T-helper 17 cell (primary cell): Measurements from ENCODE around the gene HOXA3. TPM values are rescaled to one million over a fixed set of nuclear protein-coding genes. Genes with fewer than 3 reads are reported as not detected.

Experiments
- ATAC-seq: fragments of 150-1000 bp; cut with Tn5 transposase; 2 replicates; pipeline ENCODE4 v1.10.0; 2021; ENCODE audit warnings: mild to moderate bottlenecking, moderate library complexity
- DNase-seq, 3 donors: peaks; one replicate each; pipeline versions ENCODE4 v3.0.0 to v3.0.0-alpha.2; 2020 to 2021
- H3K9me3 ChIP-seq: one replicate; pipeline ENCODE4 v1.7.0; 2013; ENCODE audit warnings: low read length, mild to moderate bottlenecking; ENCODE audit not compliant: control insufficient read depth, poor library complexity, severe bottlenecking
- H3K27ac Mint-ChIP-seq: one replicate; pipeline ENCODE4 v1.8.0; 2022; ENCODE audit warnings: mild to moderate bottlenecking, moderate library complexity, mixed read lengths
- H3K27me3 Mint-ChIP-seq: one replicate; pipeline ENCODE4 v1.8.0; 2022; ENCODE audit warnings: mixed read lengths
- H3K36me3 Mint-ChIP-seq: one replicate; pipeline ENCODE4 v1.8.0; 2022; ENCODE audit warnings: low read depth, mixed read lengths
- H3K4me1 Mint-ChIP-seq: one replicate; pipeline ENCODE4 v1.8.0; 2022; ENCODE audit warnings: mild to moderate bottlenecking, mixed read lengths
- H3K4me3 Mint-ChIP-seq: one replicate; pipeline ENCODE4 v1.8.0; 2022; ENCODE audit warnings: mild to moderate bottlenecking, moderate library complexity, mixed read lengths
- total RNA-seq, 4 donors: library from RNA in 2 of 4; stranded (reverse) in 2 of 4; gene quantifications; one replicate each; pipeline ENCODE4 v1.2.3 and lab custom pipeline; 2022 to 2026

The HOXA3 gene
- total RNA-seq, 2 donors from 2014 or later, result not detected

- H3K36me3 Mint-ChIP-seq, result peaks cover 4% of the 10 kb centered on the region
- H3K9me3 ChIP-seq, result peaks cover 3% of the 10 kb centered on the region
- DNase-seq (peak in 1 of 3 donors; percentile 7), ATAC-seq (no peak)
- peaks cover 30% of the 10 kb centered on the region for H3K4me1 Mint-ChIP-seq
- peak overlapping the region; percentile 60 for H3K4me3 Mint-ChIP-seq
- H3K27me3 Mint-ChIP-seq, result peaks cover 81% of the 10 kb centered on the region
- H3K27ac Mint-ChIP-seq, result peak overlapping the region; percentile 39
These were observed 33.7 kb upstream of the HOXA3 start for GRCh38 chr7:27185854-27186667.

GRCh38 chr7:27185013-27185853 lies 32.9 kb upstream of the HOXA3 start, which contains the start of gene HOXA11:
Gene HOXA11 (minus strand): TSS chr7:27185232. CDS start chr7:27185144, 88 bp downstream.
- H3K9me3 ChIP-seq, result peaks cover 3% of the 10 kb centered on the region
- Mint-ChIP-seq H3K36me3 (peaks cover 4% of the 10 kb centered on the region), H3K27me3 (peaks cover 77% of the 10 kb centered on the region), H3K27ac (peak within 1 kb of the TSS; percentile 73), H3K4me1 (peaks cover 32% of the 10 kb centered on the region), H3K4me3 (peak within 1 kb of the TSS; percentile 85)
- DNase-seq (no peak), ATAC-seq (no peak)

GRCh38 chr7:27184337-27185012 lies 32.1 kb upstream of the HOXA3 start:
- no peak for ATAC-seq
- Mint-ChIP-seq H3K27me3 (peaks cover 77% of the 10 kb centered on the region), H3K4me1 (peaks cover 37% of the 10 kb centered on the region)

GRCh38 chr7:27183682-27184336 lies 31.4 kb upstream of the HOXA3 start:
- peaks cover 6% of the 10 kb centered on the region for H3K36me3 Mint-ChIP-seq
- H3K9me3 ChIP-seq, result peaks cover 3% of the 10 kb centered on the region
- DNase-seq (no peak), ATAC-seq (no peak)
- peak overlapping the region; percentile 73 for H3K27ac Mint-ChIP-seq
- peaks cover 36% of the 10 kb centered on the region for H3K4me1 Mint-ChIP-seq
- H3K27me3 Mint-ChIP-seq, result peaks cover 77% of the 10 kb centered on the region
- peak overlapping the region; percentile 85 for H3K4me3 Mint-ChIP-seq

More at GRCh38 chr7:27184337-27185012, 32.1 kb upstream of the HOXA3 start:
- Mint-ChIP-seq H3K27ac (peak overlapping the region; percentile 73), H3K4me3 (peak overlapping the region; percentile 85), H3K36me3 (peaks cover 6% of the 10 kb centered on the region)
- peak in 1 of 3 donors; percentile 10 for DNase-seq
- H3K9me3 ChIP-seq, result peaks cover 3% of the 10 kb centered on the region

GRCh38 chr7:27182861-27183681 lies 30.7 kb upstream of the HOXA3 start:
- peak overlapping the region; percentile 47 for H3K4me3 Mint-ChIP-seq
- DNase-seq (peak in 1 of 3 donors; percentile 4), ATAC-seq (no peak)
- peak overlapping the region; percentile 73 for H3K27ac Mint-ChIP-seq
- peaks cover 76% of the 10 kb centered on the region for H3K27me3 Mint-ChIP-seq
- peaks cover 29% of the 10 kb centered on the region for H3K4me1 Mint-ChIP-seq
- peaks cover 3% of the 10 kb centered on the region for H3K9me3 ChIP-seq
- peaks cover 2% of the 10 kb centered on the region for H3K36me3 Mint-ChIP-seq

- peaks cover 3% of the 10 kb centered on the region for H3K9me3 ChIP-seq
- Mint-ChIP-seq H3K36me3 (peaks cover 2% of the 10 kb centered on the region), H3K27ac (peak overlapping the region; percentile 73), H3K4me3 (no peak overlapping the region), H3K27me3 (peaks cover 76% of the 10 kb centered on the region), H3K4me1 (peaks cover 25% of the 10 kb centered on the region)
- ATAC-seq (no peak), DNase-seq (no peak)
These were observed 30.0 kb upstream of the HOXA3 start for GRCh38 chr7:27182285-27182841.

GRCh38 chr7:27181795-27182275 lies 29.5 kb upstream of the HOXA3 start:
- DNase-seq, result peak in 1 of 3 donors; percentile 2
- H3K9me3 ChIP-seq, result no peaks in the 10 kb centered on the region
- no peak overlapping the region for H3K27ac Mint-ChIP-seq
- no peak overlapping the region for H3K4me3 Mint-ChIP-seq
- ATAC-seq, result no peak
- peaks cover 25% of the 10 kb centered on the region for H3K4me1 Mint-ChIP-seq
- H3K36me3 Mint-ChIP-seq, result peaks cover 2% of the 10 kb centered on the region
- peaks cover 76% of the 10 kb centered on the region for H3K27me3 Mint-ChIP-seq

GRCh38 chr7:27180431-27181420 lies 28.3 kb upstream of the HOXA3 start:
- peaks cover 2% of the 10 kb centered on the region for H3K36me3 Mint-ChIP-seq
- no peaks in the 10 kb centered on the region for H3K9me3 ChIP-seq
- ATAC-seq, result no peak
- H3K4me3 Mint-ChIP-seq, result peak overlapping the region; percentile 47
- H3K27me3 Mint-ChIP-seq, result peaks cover 76% of the 10 kb centered on the region
- peaks cover 23% of the 10 kb centered on the region for H3K4me1 Mint-ChIP-seq
- DNase-seq, result peak in 1 of 3 donors; percentile 4
- H3K27ac Mint-ChIP-seq, result peak overlapping the region; percentile 61

GRCh38 chr7:27179503-27180430 lies 27.4 kb upstream of the HOXA3 start:
- DNase-seq (peak; percentile 44 to 56 (median 53)), ATAC-seq (peak; percentile 79)
- Mint-ChIP-seq H3K36me3 (peaks cover 2% of the 10 kb centered on the region), H3K27me3 (peaks cover 76% of the 10 kb centered on the region), H3K27ac (peak overlapping the region; percentile 72), H3K4me3 (peak overlapping the region; percentile 47), H3K4me1 (peaks cover 16% of the 10 kb centered on the region)
- no peaks in the 10 kb centered on the region for H3K9me3 ChIP-seq

- peak overlapping the region; percentile 72 for H3K27ac Mint-ChIP-seq
- no peak overlapping the region for H3K4me3 Mint-ChIP-seq
- peaks cover 72% of the 10 kb centered on the region for H3K27me3 Mint-ChIP-seq
- DNase-seq, result no peak
- H3K4me1 Mint-ChIP-seq, result peaks cover 18% of the 10 kb centered on the region
- peaks cover 2% of the 10 kb centered on the region for H3K36me3 Mint-ChIP-seq
- ATAC-seq, result no peak
- H3K9me3 ChIP-seq, result no peaks in the 10 kb centered on the region
These were observed 26.6 kb upstream of the HOXA3 start for GRCh38 chr7:27179030-27179429.
